B cell (primary cell): ENCODE measurements around the gene SSU72. TPM values are rescaled to one million over a fixed set of nuclear protein-coding genes. Genes with fewer than 3 reads are reported as not detected.

Source experiments
- ATAC-seq: fragments of 200-7000 bp; cut with Tn5 transposase; one replicate; pipeline ENCODE4 v1.10.0; 2021; ENCODE audit warnings: low read depth, mild to moderate bottlenecking, moderate number of reproducible peaks, moderate library complexity
- CTCF ChIA-PET: fragments of 350-600 bp; sonication (Branson Sonifier 250); formaldehyde crosslinking; loops from one replicate; lab custom pipeline; 2021; ENCODE audit warnings: antibody characterized with exemption, inconsistent platforms; lab: Charles Lee
- POLR2A ChIA-PET: fragments of 350-600 bp; sonication (Branson Sonifier 250); formaldehyde crosslinking; loops from one replicate; lab custom pipeline; 2021; ENCODE audit warnings: antibody characterized with exemption; lab: Charles Lee
- DNase-seq: peaks from one replicate; pipeline ENCODE4 v3.0.0; 2013
- H2AFZ ChIP-seq: 2 replicates; pipeline ENCODE4 v1.6.1; 2012; ENCODE audit warnings: mild to moderate bottlenecking, low read depth, low read length; ENCODE audit not compliant: insufficient read depth, poor library complexity, severe bottlenecking
- H3K27ac ChIP-seq, 2 donors: 1 replicate in 1 of 2; 2 replicates in 1 of 2; pipeline ENCODE4 v1.5.1; 2012 to 2013; ENCODE audit warnings: low read length in 2 of 2, mild to moderate bottlenecking in 2 of 2, moderate library complexity in 1 of 2
- H3K27me3 ChIP-seq, 4 experiments: fragments of 200-600 bp in 1 of 4; sonication (generic) in 1 of 4; replicated peaks in 1 of 4; 1 replicate in 2 of 4; 2 replicates in 2 of 4; pipeline versions ENCODE4 v1.6.1 to v1.7.0; 2013 to 2016; ENCODE audit warnings: low read length in 3 of 4, mild to moderate bottlenecking in 2 of 4, mixed read lengths in 1 of 4, moderate library complexity in 1 of 4; ENCODE audit not compliant: insufficient read depth in 4 of 4, control insufficient read depth in 3 of 4; ENCODE audit errors: control extremely low read depth in 1 of 4
- H3K36me3 ChIP-seq, 2 experiments: replicated peaks in 1 of 2; 1 replicate in 1 of 2; 2 replicates in 1 of 2; pipeline versions ENCODE4 v1.6.1 to v1.7.1; 2013; ENCODE audit warnings: low read length in 1 of 2; ENCODE audit not compliant: insufficient read depth in 2 of 2, control insufficient read depth in 1 of 2; ENCODE audit errors: control extremely low read depth in 1 of 2, extremely low read depth in 1 of 2
- H3K4me1 ChIP-seq, 2 donors: fragments of 200-600 bp in 1 of 2; sonication (generic) in 1 of 2; 1 replicate in 1 of 2; 2 replicates in 1 of 2; pipeline versions ENCODE4 v1.5.1 to v1.6.1; 2013 to 2017; ENCODE audit warnings: low read length in 2 of 2; ENCODE audit not compliant: control insufficient read depth in 2 of 2, insufficient read depth in 2 of 2
- H3K4me2 ChIP-seq: replicated peaks from 2 replicates; pipeline ENCODE3; 2012; ENCODE audit warnings: mild to moderate bottlenecking, low read depth, low read length; ENCODE audit not compliant: poor library complexity, severe bottlenecking
- H3K4me3 ChIP-seq, 5 experiments: fragments of 200-600 bp in 1 of 5; sonication (generic) in 1 of 5; 1 replicate in 3 of 5; 2 replicates in 2 of 5; pipeline versions ENCODE4 v1.5.1 to v1.7.0; 2011 to 2016; ENCODE audit warnings: low read length in 4 of 5, mild to moderate bottlenecking in 4 of 5, low read depth in 2 of 5, control low read depth in 1 of 5, moderate library complexity in 1 of 5; ENCODE audit not compliant: insufficient read depth in 1 of 5; ENCODE audit errors: control extremely low read depth in 1 of 5, extremely low read depth in 1 of 5
- H3K79me2 ChIP-seq: fragments of 200-600 bp; sonication (generic); one replicate; pipeline ENCODE4 v1.6.0; 2016; ENCODE audit warnings: low read length; ENCODE audit not compliant: control insufficient read depth, insufficient read depth
- H3K9ac ChIP-seq: fragments of 200-600 bp; sonication (generic); 2 replicates; pipeline ENCODE4 v1.6.1; 2017; ENCODE audit warnings: mild to moderate bottlenecking, low read length, moderate library complexity
- H3K9me3 ChIP-seq, 3 donors: one replicate each; pipeline versions ENCODE4 v1.6.1 to v1.7.1; 2013; ENCODE audit warnings: low read length in 2 of 3; ENCODE audit not compliant: control insufficient read depth in 2 of 3, insufficient read depth in 1 of 3; ENCODE audit errors: control extremely low read depth in 1 of 3
- H4K20me1 ChIP-seq: 2 replicates; pipeline ENCODE4 v1.6.0; 2012; ENCODE audit warnings: mild to moderate bottlenecking, low read length; ENCODE audit not compliant: insufficient read depth, control insufficient read depth, poor library complexity, severe bottlenecking
- H3K27ac Mint-ChIP-seq: one replicate; pipeline ENCODE4 v1.8.0; 2021; ENCODE audit warnings: mixed read lengths
- H3K27me3 Mint-ChIP-seq: one replicate; pipeline ENCODE4 v1.8.0; 2021; ENCODE audit warnings: mixed read lengths
- H3K4me1 Mint-ChIP-seq: one replicate; pipeline ENCODE4 v1.8.0; 2021; ENCODE audit warnings: mixed read lengths
- H3K4me3 Mint-ChIP-seq: one replicate; pipeline ENCODE4 v1.8.0; 2021; ENCODE audit warnings: mixed read lengths
- H3K9me3 Mint-ChIP-seq: one replicate; pipeline ENCODE4 v1.8.0; 2022; ENCODE audit warnings: mixed read lengths; ENCODE audit not compliant: insufficient read depth
- EZH2 ChIP-seq: IDR thresholded peaks from 2 replicates; pipeline ENCODE4 v1.6.1; 2012; ENCODE audit warnings: borderline replicate concordance, low read depth, mild to moderate bottlenecking, moderate library complexity, low read length; ENCODE audit not compliant: insufficient read depth, poor library complexity, severe bottlenecking
- WGBS: methylation state at CpG from one replicate; pipeline ENCODE4 v1.1.5; 2013; ENCODE audit warnings: missing lambda C conversion rate; ENCODE audit not compliant: insufficient coverage; 5-methylcytosine and 5-hydroxymethylcytosine counted together
- intact Hi-C: fragments of 100-400 bp; cut with micrococcal nuclease; formaldehyde crosslinking; loops from one replicate; pipeline ENCODE4 v1.10.0; 2022
- polyA plus RNA-seq: library from polyadenylated mRNA; depleted of rRNA; stranded (reverse); fragments of >200 nt; gene quantifications from 2 replicates; pipeline ENCODE4 v1.2.3, GENCODE V29; 2012
- total RNA-seq, 2 donors: library from RNA; stranded (reverse); fragments of 120-200 nt in 1 of 2; gene quantifications; 1 replicate in 1 of 2; 2 replicates in 1 of 2; pipeline versions ENCODE4 v1.2.3 to v1.2.4, GENCODE V29; 2013 to 2022
- TF ChIP-seq, protein P1 (sequence below): fragments of 200-600 bp; IDR thresholded peaks from one replicate; pipeline ENCODE4 v1.8.0; 2022; ENCODE audit warnings: antibody characterized with exemption, mild to moderate bottlenecking

Gene SSU72
- total and polyA plus RNA-seq, 2 donors (not counting 1 experiment from before 2014, with no cell fraction given): 86.8 to 112 TPM

GRCh38 chr1:1620433-1621139, 45.9 kb upstream of the SSU72 start:
- TF ChIP-seq, protein P1, sequence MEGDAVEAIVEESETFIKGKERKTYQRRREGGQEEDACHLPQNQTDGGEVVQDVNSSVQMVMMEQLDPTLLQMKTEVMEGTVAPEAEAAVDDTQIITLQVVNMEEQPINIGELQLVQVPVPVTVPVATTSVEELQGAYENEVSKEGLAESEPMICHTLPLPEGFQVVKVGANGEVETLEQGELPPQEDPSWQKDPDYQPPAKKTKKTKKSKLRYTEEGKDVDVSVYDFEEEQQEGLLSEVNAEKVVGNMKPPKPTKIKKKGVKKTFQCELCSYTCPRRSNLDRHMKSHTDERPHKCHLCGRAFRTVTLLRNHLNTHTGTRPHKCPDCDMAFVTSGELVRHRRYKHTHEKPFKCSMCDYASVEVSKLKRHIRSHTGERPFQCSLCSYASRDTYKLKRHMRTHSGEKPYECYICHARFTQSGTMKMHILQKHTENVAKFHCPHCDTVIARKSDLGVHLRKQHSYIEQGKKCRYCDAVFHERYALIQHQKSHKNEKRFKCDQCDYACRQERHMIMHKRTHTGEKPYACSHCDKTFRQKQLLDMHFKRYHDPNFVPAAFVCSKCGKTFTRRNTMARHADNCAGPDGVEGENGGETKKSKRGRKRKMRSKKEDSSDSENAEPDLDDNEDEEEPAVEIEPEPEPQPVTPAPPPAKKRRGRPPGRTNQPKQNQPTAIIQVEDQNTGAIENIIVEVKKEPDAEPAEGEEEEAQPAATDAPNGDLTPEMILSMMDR: no peak
- no peak for TF ChIP-seq EZH2
- Histone ChIP-seq H3K27me3 (no peaks in the 10 kb centered on the region), H3K4me2 (no peak overlapping the region), H3K79me2 (peaks cover 18% of the 10 kb centered on the region), H3K9ac (no peak overlapping the region), H3K9me3 (no peaks in the 10 kb centered on the region), H3K4me3 (no peak overlapping the region), H4K20me1 (peaks cover 20% of the 10 kb centered on the region), H3K27ac (no peak overlapping the region), H3K4me1 (peaks cover 8 to 9% of the 10 kb centered on the region in 2 donors), H3K36me3 (peaks cover 0 to 5% of the 10 kb centered on the region in 2 experiments), H2AFZ (no peak overlapping the region)
- ChIA-PET POLR2A (interaction anchor here (0.6 kb wide), 1 partner anchor 24 kb away, joined by 4 read pairs; no protein-coding TSS in a partner anchor), CTCF (no interaction called here)
- no peak overlapping the region for H3K4me3 Mint-ChIP-seq
- H3K9me3 Mint-ChIP-seq: no peaks in the 10 kb centered on the region
- no peak for DNase-seq
- no peak for ATAC-seq
- H3K27ac Mint-ChIP-seq: no peak overlapping the region
- intact Hi-C loops: no loop called here
- WGBS: 99% methylated on average over 16 of the region's 16 CpGs
- H3K4me1 Mint-ChIP-seq: peaks cover 11% of the 10 kb centered on the region
- no peaks in the 10 kb centered on the region for H3K27me3 Mint-ChIP-seq

GRCh38 chr1:1619917-1620361, 45.3 kb upstream of the SSU72 start:
- Histone ChIP-seq H3K4me2 (no peak overlapping the region), H3K9me3 (no peaks in the 10 kb centered on the region), H3K9ac (no peak overlapping the region), H4K20me1 (peaks cover 20% of the 10 kb centered on the region), H3K79me2 (peaks cover 18% of the 10 kb centered on the region), H3K4me3 (no peak overlapping the region), H2AFZ (no peak overlapping the region), H3K27ac (no peak overlapping the region), H3K36me3 (peaks cover 0 to 5% of the 10 kb centered on the region in 2 experiments), H3K27me3 (no peaks in the 10 kb centered on the region), H3K4me1 (peaks cover 9% of the 10 kb centered on the region in 2 donors)
- intact Hi-C loops: no loop called here
- ChIA-PET POLR2A (no interaction called here), CTCF (no interaction called here)
- 91% methylated on average over 14 of the region's 14 CpGs for WGBS
- Mint-ChIP-seq H3K9me3 (no peaks in the 10 kb centered on the region), H3K27ac (no peak overlapping the region), H3K27me3 (no peaks in the 10 kb centered on the region), H3K4me1 (peaks cover 12% of the 10 kb centered on the region), H3K4me3 (no peak overlapping the region)
- TF ChIP-seq, protein P1: no peak
- TF ChIP-seq EZH2: no peak
- no peak for DNase-seq
- ATAC-seq: no peak
